HL-60 (cell line): ENCODE measurements around the gene TGIF1.

Experiments used
- CTCF ChIP-seq: IDR thresholded peaks from one replicate; pipeline ENCODE4 v1.5.1; 2011; ENCODE audit warnings: low read length, control low read depth, inconsistent platforms; ENCODE audit not compliant: insufficient read depth
- GABPA ChIP-seq: IDR thresholded peaks from 2 replicates; pipeline ENCODE4 v1.6.1; 2012; ENCODE audit warnings: low read depth
- POLR2AphosphoS5 ChIP-seq: IDR thresholded peaks from 2 replicates; pipeline ENCODE4 v1.6.1; 2012; ENCODE audit warnings: low read depth
- TF ChIP-seq, protein P1 (sequence below): IDR thresholded peaks from 2 replicates; pipeline ENCODE4 v1.6.1; 2012; ENCODE audit warnings: low read depth; ENCODE audit not compliant: insufficient replicate concordance

- TF ChIP-seq CTCF (no peak), POLR2AphosphoS5 (no peak), GABPA (no peak)
- TF ChIP-seq, protein P1, sequence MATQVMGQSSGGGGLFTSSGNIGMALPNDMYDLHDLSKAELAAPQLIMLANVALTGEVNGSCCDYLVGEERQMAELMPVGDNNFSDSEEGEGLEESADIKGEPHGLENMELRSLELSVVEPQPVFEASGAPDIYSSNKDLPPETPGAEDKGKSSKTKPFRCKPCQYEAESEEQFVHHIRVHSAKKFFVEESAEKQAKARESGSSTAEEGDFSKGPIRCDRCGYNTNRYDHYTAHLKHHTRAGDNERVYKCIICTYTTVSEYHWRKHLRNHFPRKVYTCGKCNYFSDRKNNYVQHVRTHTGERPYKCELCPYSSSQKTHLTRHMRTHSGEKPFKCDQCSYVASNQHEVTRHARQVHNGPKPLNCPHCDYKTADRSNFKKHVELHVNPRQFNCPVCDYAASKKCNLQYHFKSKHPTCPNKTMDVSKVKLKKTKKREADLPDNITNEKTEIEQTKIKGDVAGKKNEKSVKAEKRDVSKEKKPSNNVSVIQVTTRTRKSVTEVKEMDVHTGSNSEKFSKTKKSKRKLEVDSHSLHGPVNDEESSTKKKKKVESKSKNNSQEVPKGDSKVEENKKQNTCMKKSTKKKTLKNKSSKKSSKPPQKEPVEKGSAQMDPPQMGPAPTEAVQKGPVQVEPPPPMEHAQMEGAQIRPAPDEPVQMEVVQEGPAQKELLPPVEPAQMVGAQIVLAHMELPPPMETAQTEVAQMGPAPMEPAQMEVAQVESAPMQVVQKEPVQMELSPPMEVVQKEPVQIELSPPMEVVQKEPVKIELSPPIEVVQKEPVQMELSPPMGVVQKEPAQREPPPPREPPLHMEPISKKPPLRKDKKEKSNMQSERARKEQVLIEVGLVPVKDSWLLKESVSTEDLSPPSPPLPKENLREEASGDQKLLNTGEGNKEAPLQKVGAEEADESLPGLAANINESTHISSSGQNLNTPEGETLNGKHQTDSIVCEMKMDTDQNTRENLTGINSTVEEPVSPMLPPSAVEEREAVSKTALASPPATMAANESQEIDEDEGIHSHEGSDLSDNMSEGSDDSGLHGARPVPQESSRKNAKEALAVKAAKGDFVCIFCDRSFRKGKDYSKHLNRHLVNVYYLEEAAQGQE = no peak
These were observed 49.5 kb downstream of the TGIF1 start for GRCh38 chr18:3499501-3499900.
